Stimulated activated CD4-positive, alpha-beta T cell treated with anti-CD3 and anti-CD28 coated beads, Interleukin-4, amount 100 ng/mL, for 1 hour (primary cell): ENCODE data around the gene ETFRF1.
A peak's percentile ranks its signal among the peaks of the same experiment; 100 is the strongest.

Experiments
- DNase-seq: peaks from one replicate; pipeline ENCODE4 v3.0.0-alpha.2; 2020

The ETFRF1 gene

GRCh38 chr12:25195056-25195971, at the start of gene ETFRF1, which contains the start of gene DNAI7:
TSS of gene ETFRF1 (plus strand) at chr12:25195237. CDS start at chr12:25203957, 8,720 bp downstream.
TSS of gene DNAI7 (minus strand) at chr12:25195160. CDS start at chr12:25195078, 82 bp downstream.
- DNase-seq, result peak; percentile 97

GRCh38 chr12:25146686-25147085, 48.4 kb upstream of the ETFRF1 start:
- no peak for DNase-seq

- no peak for DNase-seq
Measured at GRCh38 chr12:25151476-25151875, 43.6 kb upstream of the ETFRF1 start.

- DNase-seq, result no peak
Measured at GRCh38 chr12:25152055-25152454, 43.0 kb upstream of the ETFRF1 start.

GRCh38 chr12:25155022-25155576, 39.9 kb upstream of the ETFRF1 start:
- DNase-seq, result no peak

DNA sequence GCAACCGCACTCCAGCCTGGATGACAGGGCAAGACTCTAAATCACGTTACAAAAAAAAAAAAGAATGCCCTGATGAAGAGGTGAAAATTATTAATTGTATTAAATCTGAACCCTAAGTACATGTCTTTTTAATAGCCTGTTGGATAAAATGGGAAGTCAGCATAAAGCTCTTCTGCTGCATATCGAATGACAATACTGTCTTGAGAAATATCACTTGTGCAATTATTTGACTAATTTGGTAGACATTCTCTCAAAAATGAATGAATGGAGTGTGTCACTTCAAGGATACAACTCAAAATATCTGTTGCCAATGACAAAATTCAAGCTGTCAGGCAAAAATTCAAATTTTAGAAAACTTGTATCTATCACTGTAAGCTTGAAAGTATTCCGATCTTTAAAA, 39.0 kb upstream of the ETFRF1 start:
- no peak for DNase-seq

GRCh38 chr12:25162866-25163265, 32.2 kb upstream of the ETFRF1 start:
- no peak for DNase-seq

- no peak for DNase-seq
Measured at GRCh38 chr12:25182765-25183164, 12.3 kb upstream of the ETFRF1 start.

GRCh38 chr12:25184132-25184531, 10.9 kb upstream of the ETFRF1 start:
- no peak for DNase-seq

DNA sequence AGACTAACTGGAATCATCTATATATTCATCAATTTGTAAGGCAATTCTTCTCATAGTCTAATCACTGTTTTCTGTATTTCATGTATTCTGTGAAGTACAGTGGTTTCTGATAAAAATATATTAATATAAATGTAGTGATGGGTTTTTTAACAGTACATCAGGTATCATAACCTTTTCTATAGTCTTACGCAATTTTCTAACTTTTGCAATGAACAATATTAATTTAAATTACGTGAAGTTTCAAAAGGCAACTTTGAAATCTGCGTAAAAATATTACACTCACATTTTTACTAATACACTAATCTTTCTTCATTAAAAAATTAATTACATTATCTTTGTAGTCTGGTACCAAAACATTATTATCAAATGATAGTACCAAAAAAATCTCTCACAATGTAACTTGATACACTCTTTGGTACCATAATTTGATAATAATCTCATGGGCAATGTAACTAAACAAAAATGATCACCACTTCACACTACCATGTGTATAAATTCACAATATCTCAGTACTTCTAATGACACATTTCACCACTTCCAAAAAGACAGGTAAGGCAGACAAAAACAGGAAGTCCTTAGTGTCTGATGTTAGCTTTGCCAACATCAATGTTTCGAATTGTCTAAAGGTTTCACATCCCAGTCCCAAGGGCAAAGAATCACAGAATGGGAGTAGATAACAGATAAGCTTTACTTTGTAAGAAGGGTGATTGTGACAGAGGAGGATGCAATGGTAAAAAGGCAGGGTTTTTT, 8.8 kb upstream of the ETFRF1 start:
- no peak for DNase-seq

GRCh38 chr12:25186788-25187402, 8.1 kb upstream of the ETFRF1 start:
- DNase-seq, result no peak

GRCh38 chr12:25187781-25188180, 7.3 kb upstream of the ETFRF1 start:
- no peak for DNase-seq

GRCh38 chr12:25189656-25190055, 5.4 kb upstream of the ETFRF1 start:
- no peak for DNase-seq

GRCh38 chr12:25190793-25191192, 4.2 kb upstream of the ETFRF1 start:
- DNase-seq, result no peak

GRCh38 chr12:25194214-25194613, 823 bp upstream of the ETFRF1 start:
- DNase-seq, result no peak

DNA sequence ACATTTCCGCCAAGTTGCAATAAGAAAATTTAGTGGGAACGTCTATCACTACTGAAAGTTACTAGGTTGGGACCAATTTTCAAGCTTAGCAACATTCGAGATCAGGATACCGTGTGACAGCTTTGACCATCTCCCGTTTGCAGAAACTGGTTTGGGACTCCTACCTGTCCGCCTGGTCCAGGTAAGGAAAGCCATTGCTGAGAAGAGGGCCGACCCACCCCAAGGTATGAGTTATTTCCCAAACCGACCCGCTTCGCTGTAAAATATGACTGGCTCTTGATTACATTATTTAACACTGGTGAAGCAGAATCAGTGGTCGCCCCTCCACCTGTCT, 348 bp upstream of the ETFRF1 start:
- DNase-seq, result no peak

GRCh38 chr12:25197608-25198007, 2.6 kb downstream of the ETFRF1 start:
- no peak for DNase-seq

DNA sequence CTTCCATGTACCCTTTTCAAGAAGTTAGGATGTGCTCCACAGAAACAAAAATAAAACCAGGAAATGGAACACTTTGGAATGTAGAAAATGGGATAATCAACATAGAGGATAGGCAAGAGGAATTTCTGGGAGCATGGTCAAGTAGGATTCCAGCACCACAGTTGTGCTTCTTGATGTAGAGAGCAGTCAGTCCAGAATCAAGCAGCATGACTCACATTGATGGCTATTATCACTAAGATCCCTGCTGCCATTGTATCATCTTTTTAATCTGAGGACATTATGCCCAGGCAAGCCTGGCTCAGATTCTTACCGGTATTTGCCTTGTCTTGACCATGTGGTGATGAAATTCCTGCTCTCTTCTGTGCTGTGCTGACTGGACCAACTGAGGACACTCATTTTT, 5.7 kb downstream of the ETFRF1 start:
- no peak for DNase-seq

DNA sequence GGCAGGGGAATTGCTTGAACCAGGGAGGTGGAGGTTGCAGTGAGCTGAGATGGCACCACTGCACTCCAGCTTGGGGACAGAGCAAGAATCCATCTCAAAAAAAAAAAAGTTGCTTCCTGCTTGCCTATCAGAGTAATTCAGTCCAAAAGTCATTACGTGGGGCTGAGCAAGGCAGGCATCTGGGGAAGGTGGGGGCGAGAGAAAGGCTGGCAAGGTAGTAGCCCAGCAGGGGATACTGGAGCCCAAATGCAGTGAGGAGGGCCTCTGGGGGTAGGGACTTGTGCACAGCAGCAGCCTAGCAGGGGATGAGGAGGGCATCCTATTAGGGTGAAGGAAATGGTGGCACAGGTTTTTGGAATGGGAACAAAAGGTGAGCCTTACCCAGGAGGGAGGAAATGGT, 7.1 kb downstream of the ETFRF1 start:
- DNase-seq, result no peak

GRCh38 chr12:25207411-25207810, 12.4 kb downstream of the ETFRF1 start:
- no peak for DNase-seq

- no peak for DNase-seq
Measured at GRCh38 chr12:25207846-25208245, 12.8 kb downstream of the ETFRF1 start.

DNA sequence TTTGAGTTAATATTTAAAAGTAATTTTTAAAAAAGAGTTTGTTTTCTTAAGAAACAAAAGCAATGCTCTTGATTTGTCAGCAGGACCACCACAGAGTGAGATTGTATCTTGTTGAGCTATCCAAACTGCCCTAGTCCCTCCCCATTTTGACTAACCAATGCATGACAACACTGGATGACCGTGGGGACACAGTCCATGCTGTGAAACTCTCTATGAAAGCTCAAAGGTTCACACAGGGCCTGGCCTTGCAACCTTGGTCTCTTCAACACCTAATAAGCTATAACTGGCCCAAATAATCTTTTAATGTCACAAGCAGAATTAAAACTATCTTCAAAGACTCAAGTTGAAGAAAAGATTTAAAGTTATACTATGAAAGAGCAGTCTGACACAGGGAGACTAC, 13.5 kb downstream of the ETFRF1 start:
- no peak for DNase-seq

- no peak for DNase-seq
Measured at GRCh38 chr12:25213338-25213737, 18.3 kb downstream of the ETFRF1 start.
